ENCODE data around the gene HSPB1. TPM values are rescaled to one million over a fixed set of nuclear protein-coding genes. Genes with fewer than 3 reads are reported as not detected.

HSPB1 gene
- total RNA-seq, 2 donors from 2014 or later, result 39.7 to 42.0 TPM

DNA sequence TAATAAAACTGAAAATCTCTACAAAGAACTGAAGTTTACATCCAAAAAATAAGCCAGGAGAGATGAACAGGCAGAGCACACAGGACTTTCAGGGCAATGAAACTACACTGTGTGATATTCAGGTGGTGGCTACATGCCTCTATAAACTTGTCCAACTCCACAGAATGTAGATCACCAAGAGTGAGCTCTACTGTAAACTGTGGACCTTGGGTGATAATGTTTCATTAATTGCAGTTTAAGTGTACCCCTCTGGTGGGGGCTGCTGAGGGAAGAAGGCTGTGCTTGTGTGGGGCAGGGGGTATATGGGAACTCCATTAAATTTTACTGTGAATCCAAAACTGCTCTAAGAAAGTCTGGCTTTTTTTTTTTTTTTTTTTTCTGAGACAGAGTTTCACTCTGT is 33.6 kb downstream of the HSPB1 start:
- Mint-ChIP-seq H3K9me3 (no peaks in the 10 kb centered on the region), H3K36me3 (ENCODE audit: insufficient read depth in 2 of 2) (peaks cover 1 to 19% of the 10 kb centered on the region in 2 donors), H3K4me3 (no peak overlapping the region), H3K4me1 (ENCODE audit: low read depth) (peaks cover 41% of the 10 kb centered on the region), H3K27ac (peak overlapping the region; percentile 46), H3K27me3 (ENCODE audit: low read depth) (no peaks in the 10 kb centered on the region)
- DNase-seq (no peak), ATAC-seq (replicated peaks in 1 of 2) (no peak)

DNA sequence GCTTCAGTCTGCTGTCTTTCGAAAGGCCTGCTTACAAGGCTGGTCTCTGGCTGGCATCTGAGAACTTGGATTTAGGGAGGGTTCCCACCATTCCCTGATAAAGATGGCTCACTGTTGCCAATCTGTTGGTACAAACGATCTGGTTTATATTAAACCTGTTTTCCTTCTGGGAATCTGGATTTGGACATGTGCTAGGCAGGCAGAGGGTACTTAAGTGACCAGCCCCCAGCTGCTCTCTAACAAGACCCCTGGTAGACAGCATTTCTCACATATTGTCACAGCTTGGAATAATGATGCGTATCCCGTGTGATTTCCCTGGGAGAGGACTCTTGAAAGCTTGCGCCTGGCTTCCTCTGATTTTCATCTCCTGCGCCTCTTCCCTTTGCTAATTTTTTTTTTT is 34.7 kb downstream of the HSPB1 start:
- no peak for DNase-seq
- no peaks in the 10 kb centered on the region for H3K27me3 Mint-ChIP-seq (ENCODE audit: low read depth)
- peak overlapping the region; percentile 77 for H3K27ac Mint-ChIP-seq
- no peaks in the 10 kb centered on the region for H3K9me3 Mint-ChIP-seq
- H3K36me3 Mint-ChIP-seq (ENCODE audit: insufficient read depth in 2 of 2), result peaks cover 1 to 19% of the 10 kb centered on the region in 2 donors
- no peak for ATAC-seq (replicated peaks in 1 of 2)
- peaks cover 49% of the 10 kb centered on the region for H3K4me1 Mint-ChIP-seq (ENCODE audit: low read depth)
- no peak overlapping the region for H3K4me3 Mint-ChIP-seq

DNA sequence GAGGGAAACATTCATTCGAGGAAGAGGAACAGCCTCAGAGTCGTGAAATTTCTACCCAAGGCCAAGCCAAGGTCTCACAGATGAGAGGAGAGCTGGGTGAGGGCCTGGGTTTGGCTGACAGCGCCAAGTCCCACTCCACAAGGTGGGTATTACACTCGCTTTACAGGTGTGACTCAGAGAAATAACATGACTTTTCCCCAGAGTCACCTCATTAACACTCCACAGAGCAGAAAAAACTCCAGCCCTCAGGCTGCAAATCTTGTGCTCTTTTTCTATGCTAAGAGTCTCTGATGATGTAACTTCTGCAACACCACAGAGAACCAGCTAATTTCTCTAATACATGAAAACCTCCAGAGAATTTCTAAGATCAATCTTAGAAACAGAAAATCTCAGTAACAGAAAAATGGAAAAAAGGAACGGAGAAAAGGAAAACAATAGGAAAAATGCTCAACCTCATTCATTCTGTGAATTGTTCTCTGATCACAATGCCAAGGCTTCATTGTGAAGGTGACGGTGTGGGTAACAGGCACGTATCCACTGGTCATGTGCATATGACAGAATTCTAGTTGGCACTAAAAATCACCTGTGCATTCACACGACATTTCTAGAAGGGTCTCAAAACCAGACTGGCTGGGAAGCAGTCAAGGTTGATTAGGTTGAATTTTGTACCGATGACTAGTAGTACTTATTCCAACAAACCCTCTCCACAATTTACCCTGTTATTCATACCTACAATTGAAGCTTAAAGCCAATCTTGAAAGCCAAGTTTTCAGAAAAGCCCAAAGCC is 36.0 kb downstream of the HSPB1 start:
- Mint-ChIP-seq H3K4me3 (no peak overlapping the region), H3K4me1 (ENCODE audit: low read depth) (peaks cover 60% of the 10 kb centered on the region), H3K27ac (peak overlapping the region; percentile 77), H3K27me3 (ENCODE audit: low read depth) (no peaks in the 10 kb centered on the region), H3K9me3 (no peaks in the 10 kb centered on the region), H3K36me3 (ENCODE audit: insufficient read depth in 2 of 2) (peaks cover 6 to 26% of the 10 kb centered on the region in 2 donors)
- no peak for DNase-seq
- ATAC-seq (replicated peaks in 1 of 2), result no peak

DNA sequence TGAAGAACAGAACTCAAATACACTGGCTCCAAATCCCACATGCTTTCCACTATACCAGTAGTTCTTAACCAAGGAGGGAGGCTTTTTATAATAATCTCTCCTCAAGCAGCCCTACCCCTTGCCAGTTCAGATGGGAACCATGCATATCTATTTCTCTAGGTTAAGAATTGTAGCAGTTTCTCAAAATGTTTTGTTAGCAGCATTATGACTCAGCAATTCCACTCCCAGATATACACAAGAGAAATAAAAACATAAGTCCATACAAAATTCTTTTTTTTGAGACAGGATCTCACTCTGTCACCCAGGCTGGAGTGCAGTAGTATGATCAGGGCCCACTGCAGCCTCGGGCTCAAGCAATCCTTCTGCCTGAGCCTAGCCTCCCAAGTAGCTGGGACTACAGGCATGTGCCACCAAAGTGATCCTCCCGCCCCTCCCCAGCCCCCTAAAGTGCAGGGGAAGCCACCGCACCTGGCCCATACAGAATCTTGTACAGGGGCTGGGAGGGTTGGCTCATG is 38.2 kb downstream of the HSPB1 start:
- Mint-ChIP-seq H3K36me3 (ENCODE audit: insufficient read depth in 2 of 2) (peaks cover 12 to 37% of the 10 kb centered on the region in 2 donors), H3K4me1 (ENCODE audit: low read depth) (peaks cover 76% of the 10 kb centered on the region), H3K27ac (peak overlapping the region; percentile 66), H3K4me3 (no peak overlapping the region), H3K9me3 (no peaks in the 10 kb centered on the region), H3K27me3 (ENCODE audit: low read depth) (no peaks in the 10 kb centered on the region)
- ATAC-seq (replicated peaks in 1 of 2) (no peak), DNase-seq (no peak)

DNA sequence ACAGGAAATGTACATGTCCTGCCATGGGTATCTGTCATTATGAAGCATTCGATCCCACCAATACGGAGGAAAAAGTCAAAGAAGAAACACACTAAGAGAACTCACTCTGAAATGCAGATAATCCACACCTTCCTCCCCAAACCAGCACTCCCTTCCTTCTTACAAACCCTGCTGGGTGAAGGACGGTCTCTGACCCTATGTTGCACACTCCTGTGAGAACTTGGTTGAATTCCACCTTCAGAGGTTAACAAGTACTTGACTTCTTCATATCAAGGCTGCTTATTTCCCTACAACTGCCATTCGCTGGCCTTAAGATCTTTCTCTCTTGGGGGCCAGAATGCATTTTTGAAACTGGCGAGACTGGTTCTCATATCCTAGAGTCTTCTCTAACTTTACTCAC is 39.7 kb downstream of the HSPB1 start:
- DNase-seq, result no peak
- Mint-ChIP-seq H3K27me3 (ENCODE audit: low read depth) (no peaks in the 10 kb centered on the region), H3K36me3 (ENCODE audit: insufficient read depth in 2 of 2) (peaks cover 20 to 50% of the 10 kb centered on the region in 2 donors), H3K9me3 (no peaks in the 10 kb centered on the region), H3K4me3 (no peak overlapping the region), H3K4me1 (ENCODE audit: low read depth) (peaks cover 92% of the 10 kb centered on the region), H3K27ac (peak overlapping the region; percentile 22)
- no peak for ATAC-seq (replicated peaks in 1 of 2)

DNA sequence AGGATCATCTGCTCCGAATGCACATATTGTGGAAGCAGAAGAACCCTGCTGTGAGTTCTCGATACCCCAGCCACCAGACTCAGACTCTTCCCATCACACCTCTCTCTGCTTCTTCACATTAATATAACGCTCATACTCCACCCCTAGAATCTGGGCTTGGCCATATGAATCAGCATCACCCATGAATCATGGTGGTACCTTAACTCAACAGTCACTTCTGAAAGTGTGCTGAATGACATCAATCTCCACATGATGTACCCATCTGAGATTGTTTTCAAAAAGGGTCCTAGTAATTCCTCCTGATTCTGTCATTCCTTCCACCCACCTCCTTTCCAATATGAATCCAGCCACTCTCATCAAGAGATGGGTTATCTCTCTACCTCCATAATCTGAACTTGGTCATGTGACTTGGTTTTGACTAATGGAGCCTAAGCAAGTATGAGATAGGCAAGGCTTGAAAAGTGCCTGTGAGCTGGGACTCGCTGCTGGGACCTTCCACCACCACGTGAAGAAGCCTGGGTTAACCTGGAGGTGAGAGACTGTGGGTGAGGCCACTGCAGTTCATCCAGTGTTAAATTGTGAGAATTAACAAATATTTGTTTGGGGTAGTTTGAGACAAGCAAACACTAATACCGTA is 40.9 kb downstream of the HSPB1 start:
- no peaks in the 10 kb centered on the region for H3K9me3 Mint-ChIP-seq
- ATAC-seq (replicated peaks in 1 of 2) (peak; percentile 98), DNase-seq (peak; percentile 36 to 47)
- peaks cover 93% of the 10 kb centered on the region for H3K4me1 Mint-ChIP-seq (ENCODE audit: low read depth)
- no peaks in the 10 kb centered on the region for H3K27me3 Mint-ChIP-seq (ENCODE audit: low read depth)
- peak overlapping the region; percentile 22 to 27 for H3K4me3 Mint-ChIP-seq
- peaks cover 23 to 50% of the 10 kb centered on the region in 2 donors for H3K36me3 Mint-ChIP-seq (ENCODE audit: insufficient read depth in 2 of 2)
- peak overlapping the region; percentile 71 for H3K27ac Mint-ChIP-seq

DNA sequence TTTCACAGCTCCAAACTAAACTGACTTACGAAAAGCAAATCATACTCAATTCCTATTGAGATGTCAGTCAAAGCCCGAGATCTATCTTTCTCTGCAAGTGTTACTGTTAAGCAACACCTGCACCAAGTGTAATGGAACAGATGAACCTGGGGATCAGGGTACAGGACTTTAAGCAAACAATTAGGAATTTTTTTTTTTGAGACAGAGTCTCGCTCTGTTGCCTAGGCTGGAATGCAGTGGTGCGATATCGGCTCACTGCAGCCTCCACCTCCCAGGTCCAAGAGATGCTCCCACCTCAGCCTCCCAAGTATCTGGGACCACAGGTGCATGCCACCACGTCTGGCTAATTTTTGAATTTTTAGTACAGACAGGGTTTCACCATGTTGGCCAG is 41.5 kb downstream of the HSPB1 start:
- peak overlapping the region; percentile 22 to 27 for H3K4me3 Mint-ChIP-seq
- H3K4me1 Mint-ChIP-seq (ENCODE audit: low read depth), result peaks cover 94% of the 10 kb centered on the region
- H3K27ac Mint-ChIP-seq, result peak overlapping the region; percentile 71
- DNase-seq (no peak), ATAC-seq (replicated peaks in 1 of 2) (no peak)
- H3K27me3 Mint-ChIP-seq (ENCODE audit: low read depth), result no peaks in the 10 kb centered on the region
- H3K36me3 Mint-ChIP-seq (ENCODE audit: insufficient read depth in 2 of 2), result peaks cover 23 to 50% of the 10 kb centered on the region in 2 donors
- H3K9me3 Mint-ChIP-seq, result no peaks in the 10 kb centered on the region

DNA sequence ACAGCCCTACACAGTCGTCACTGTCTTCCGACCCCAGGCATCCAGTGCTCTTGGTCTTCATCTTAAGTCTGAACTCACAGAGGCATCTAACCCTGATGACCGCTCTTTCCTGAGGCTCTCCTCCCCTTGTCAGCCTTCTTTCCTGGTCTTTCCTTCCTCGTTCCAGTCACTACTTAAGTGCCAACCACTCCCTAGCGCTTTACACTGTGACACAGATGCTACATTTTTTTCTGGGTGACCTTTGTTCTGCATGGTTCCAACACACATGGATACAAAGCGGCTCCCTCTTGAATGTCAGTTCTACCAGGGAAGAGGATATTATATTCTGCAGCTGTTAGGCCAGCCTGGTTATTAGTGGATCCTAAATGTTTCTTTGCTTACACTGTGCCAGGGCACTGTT is 43.6 kb downstream of the HSPB1 start:
- Mint-ChIP-seq H3K4me1 (ENCODE audit: low read depth) (peaks cover 94% of the 10 kb centered on the region), H3K27ac (peak overlapping the region; percentile 28), H3K4me3 (no peak overlapping the region), H3K36me3 (ENCODE audit: insufficient read depth in 2 of 2) (peaks cover 24 to 50% of the 10 kb centered on the region in 2 donors), H3K27me3 (ENCODE audit: low read depth) (no peaks in the 10 kb centered on the region), H3K9me3 (no peaks in the 10 kb centered on the region)
- no peak for DNase-seq
- no peak for ATAC-seq (replicated peaks in 1 of 2)

DNA sequence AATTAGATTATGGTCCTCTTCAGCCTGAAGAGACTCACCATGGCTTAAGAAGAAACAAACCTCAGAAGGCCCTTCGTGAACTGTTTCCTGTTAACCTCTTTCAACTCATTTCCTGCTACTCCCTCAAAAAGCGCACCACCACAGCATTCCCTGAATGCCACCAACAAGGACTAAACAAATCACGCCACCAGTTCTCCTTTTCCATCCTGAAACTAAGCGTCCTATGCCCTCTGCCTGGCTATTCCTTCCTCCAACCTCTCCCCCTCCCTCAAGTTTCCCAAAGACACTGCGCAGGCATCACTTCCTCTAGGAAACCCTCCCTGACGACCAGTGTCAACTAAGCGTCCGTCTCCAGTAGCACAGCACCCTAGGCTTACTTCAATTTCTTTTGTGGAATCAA is 44.3 kb downstream of the HSPB1 start:
- no peaks in the 10 kb centered on the region for H3K27me3 Mint-ChIP-seq (ENCODE audit: low read depth)
- ATAC-seq (replicated peaks in 1 of 2), result no peak
- no peak for DNase-seq
- H3K27ac Mint-ChIP-seq, result peak overlapping the region; percentile 56
- H3K36me3 Mint-ChIP-seq (ENCODE audit: insufficient read depth in 2 of 2), result peaks cover 24 to 54% of the 10 kb centered on the region in 2 donors
- peaks cover 96% of the 10 kb centered on the region for H3K4me1 Mint-ChIP-seq (ENCODE audit: low read depth)
- no peaks in the 10 kb centered on the region for H3K9me3 Mint-ChIP-seq
- H3K4me3 Mint-ChIP-seq, result peak overlapping the region in 1 of 2 donors; percentile 5

DNA sequence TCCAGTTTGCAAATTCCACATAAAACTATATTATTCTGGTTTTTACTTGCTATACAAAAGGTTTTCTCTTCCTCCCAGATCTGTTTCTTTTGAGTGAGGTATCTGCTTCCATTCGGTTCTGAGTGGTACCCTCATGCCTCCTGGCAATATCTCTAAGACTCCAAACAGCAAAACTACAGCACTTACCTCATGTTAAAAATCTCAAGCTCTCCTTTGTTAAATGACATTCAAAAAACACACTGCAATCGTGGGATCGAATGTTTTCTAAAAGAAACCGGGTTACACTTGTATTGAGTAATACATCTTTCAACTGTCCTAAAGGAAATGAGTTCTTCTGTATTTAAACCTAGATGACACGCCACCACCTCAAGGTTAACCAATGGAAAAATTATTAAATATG is 45.2 kb downstream of the HSPB1 start:
- H3K36me3 Mint-ChIP-seq (ENCODE audit: insufficient read depth in 2 of 2), result peaks cover 22 to 50% of the 10 kb centered on the region in 2 donors
- no peaks in the 10 kb centered on the region for H3K27me3 Mint-ChIP-seq (ENCODE audit: low read depth)

DNA sequence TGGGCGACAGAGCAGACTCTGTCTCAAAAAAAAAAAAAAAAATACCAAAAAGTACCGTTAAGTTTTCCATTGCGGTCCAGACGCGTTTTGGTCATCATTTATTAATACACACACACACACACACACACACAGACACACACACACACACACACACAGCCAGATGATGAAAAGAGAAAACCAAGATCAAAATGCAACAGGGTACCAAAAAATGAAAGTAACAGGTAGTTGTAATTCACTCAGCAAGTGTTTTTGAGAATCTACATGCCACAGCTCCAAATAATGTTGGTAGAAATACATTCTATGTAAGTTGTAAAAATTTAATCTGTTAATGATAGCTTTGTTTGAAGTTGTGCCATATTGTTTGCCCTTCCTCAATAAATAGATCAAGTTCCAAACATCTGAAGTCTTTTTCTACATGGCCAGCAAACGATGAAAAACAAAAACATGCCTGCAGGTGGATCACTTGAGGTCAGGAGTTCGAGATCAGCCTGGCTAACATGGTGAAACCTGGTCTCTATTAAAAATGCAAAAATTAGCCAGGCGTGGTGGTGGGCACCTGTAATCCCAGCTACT is 46.9 kb downstream of the HSPB1 start:
- no peak for DNase-seq
- H3K36me3 Mint-ChIP-seq (ENCODE audit: insufficient read depth in 2 of 2), result peaks cover 19 to 41% of the 10 kb centered on the region in 2 donors
- H3K27ac Mint-ChIP-seq, result peak overlapping the region; percentile 84
- no peaks in the 10 kb centered on the region for H3K27me3 Mint-ChIP-seq (ENCODE audit: low read depth)
- H3K9me3 Mint-ChIP-seq, result no peaks in the 10 kb centered on the region
- H3K4me3 Mint-ChIP-seq, result peak overlapping the region in 1 of 2 donors; percentile 13
- H3K4me1 Mint-ChIP-seq (ENCODE audit: low read depth), result peaks cover 88% of the 10 kb centered on the region
- ATAC-seq (replicated peaks in 1 of 2), result no peak

More for the DNA sequence above, 45.2 kb downstream of the HSPB1 start:
- Mint-ChIP-seq H3K4me3 (peak overlapping the region in 1 of 2 donors; percentile 53), H3K27ac (peak overlapping the region; percentile 94), H3K9me3 (no peaks in the 10 kb centered on the region), H3K4me1 (ENCODE audit: low read depth) (peaks cover 96% of the 10 kb centered on the region)
- no peak for ATAC-seq (replicated peaks in 1 of 2)
- no peak for DNase-seq

DNA sequence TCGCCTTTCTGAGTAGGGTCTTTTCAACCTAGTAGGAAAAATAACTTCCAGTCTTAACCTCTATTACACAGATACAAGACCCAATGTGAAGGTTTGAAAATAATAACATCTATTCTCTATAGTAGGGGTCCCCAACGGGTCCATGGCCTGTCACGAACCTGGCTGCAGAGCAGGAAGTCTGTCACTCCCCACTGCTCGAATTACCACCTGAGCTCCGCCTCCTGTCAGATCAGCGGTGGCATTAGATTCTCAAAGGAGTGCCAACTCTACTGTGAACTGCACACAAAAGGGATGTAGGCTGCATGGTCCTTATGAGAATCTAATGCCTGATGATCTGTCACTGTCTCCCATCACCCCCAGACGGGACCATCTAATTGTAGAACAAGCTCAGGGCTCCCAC is 48.9 kb downstream of the HSPB1 start:
- Mint-ChIP-seq H3K27ac (peak overlapping the region; percentile 25), H3K36me3 (ENCODE audit: insufficient read depth in 2 of 2) (peaks cover 12 to 44% of the 10 kb centered on the region in 2 donors), H3K4me3 (no peak overlapping the region), H3K9me3 (no peaks in the 10 kb centered on the region), H3K4me1 (ENCODE audit: low read depth) (peaks cover 88% of the 10 kb centered on the region), H3K27me3 (ENCODE audit: low read depth) (no peaks in the 10 kb centered on the region)
- ATAC-seq (replicated peaks in 1 of 2) (no peak), DNase-seq (no peak)

DNA sequence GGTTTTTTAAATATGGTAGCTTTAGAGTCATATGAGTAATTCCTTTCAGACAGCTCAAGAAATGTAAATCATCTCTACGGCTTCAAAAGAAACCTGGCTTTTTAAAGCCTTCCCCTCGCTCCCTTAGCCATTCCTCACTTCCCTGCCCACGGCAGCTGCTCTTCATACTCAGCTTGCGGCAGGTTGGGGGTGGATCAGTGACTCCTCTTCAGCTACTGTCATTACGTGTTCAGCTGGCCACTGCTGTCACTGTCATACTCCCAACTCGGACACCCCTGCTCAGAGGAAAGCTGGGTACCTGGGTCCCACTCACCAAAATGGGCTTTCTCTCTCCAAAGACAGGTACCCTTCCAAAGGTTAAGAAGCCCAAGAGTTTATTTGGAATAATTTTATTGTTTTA is 49.7 kb downstream of the HSPB1 start:
- DNase-seq, result no peak
- ATAC-seq (replicated peaks in 1 of 2), result peak in 1 of 2 donors; percentile 75
- Mint-ChIP-seq H3K4me3 (no peak overlapping the region), H3K27me3 (ENCODE audit: low read depth) (no peaks in the 10 kb centered on the region), H3K9me3 (no peaks in the 10 kb centered on the region), H3K36me3 (ENCODE audit: insufficient read depth in 2 of 2) (peaks cover 10 to 38% of the 10 kb centered on the region in 2 donors), H3K4me1 (ENCODE audit: low read depth) (peaks cover 88% of the 10 kb centered on the region), H3K27ac (no peak overlapping the region)
